HepG2 (cell line): ENCODE results near the gene AFG1L. TPM values are rescaled to one million over a fixed set of nuclear protein-coding genes. Genes with fewer than 3 reads are reported as not detected.

Source experiments
- FUBP1 ChIP-seq: sonication (generic); formaldehyde crosslinking; IDR thresholded peaks from 2 replicates; pipeline ENCODE4 v1.5.1; 2020; ENCODE audit warnings: missing genetic modification reagents, mild to moderate bottlenecking, borderline replicate concordance
- GPBP1L1 ChIP-seq: sonication (generic); formaldehyde crosslinking; IDR thresholded peaks from 2 replicates; pipeline ENCODE4 v1.5.0; 2020; ENCODE audit warnings: mild to moderate bottlenecking, missing genetic modification reagents
- GPN1 ChIP-seq: sonication (generic); formaldehyde crosslinking; IDR thresholded peaks from 2 replicates; pipeline ENCODE4 v1.5.1; 2020; ENCODE audit warnings: missing genetic modification reagents, borderline replicate concordance
- HES4 ChIP-seq: sonication (generic); formaldehyde crosslinking; IDR thresholded peaks from 2 replicates; pipeline ENCODE4 v1.9.0; 2021; ENCODE audit warnings: mild to moderate bottlenecking, missing genetic modification reagents, borderline replicate concordance
- NFE2 ChIP-seq: sonication (generic); formaldehyde crosslinking; IDR thresholded peaks from 2 replicates; pipeline ENCODE4 v1.4.0; 2020; ENCODE audit warnings: missing genetic modification reagents
- NFIC ChIP-seq: IDR thresholded peaks from 2 replicates; pipeline ENCODE4 v1.6.1; 2012; ENCODE audit warnings: mild to moderate bottlenecking, low read length, inconsistent platforms
- NR3C1 ChIP-seq: sonication (generic); formaldehyde crosslinking; IDR thresholded peaks from 2 replicates; pipeline ENCODE4 v1.4.0; 2020; ENCODE audit warnings: missing genetic modification reagents
- PBX3 ChIP-seq: sonication (generic); formaldehyde crosslinking; IDR thresholded peaks from 2 replicates; pipeline ENCODE4 v1.8.1; 2023; ENCODE audit warnings: missing genetic modification reagents, inconsistent platforms, borderline replicate concordance
- POLR2AphosphoS5 ChIP-seq: IDR thresholded peaks from 2 replicates; pipeline ENCODE4 v1.6.1; 2012; ENCODE audit warnings: low read depth, low read length
- SP1 ChIP-seq, 2 experiments: fragments of 450-650 bp in 1 of 2; sonication (generic) in 1 of 2; formaldehyde crosslinking in 1 of 2; IDR thresholded peaks; 2 replicates each; pipeline versions ENCODE4 v1.4.0 to v1.6.1; 2016 to 2020; ENCODE audit warnings: missing genetic modification reagents in 1 of 2
- TFE3 ChIP-seq: IDR thresholded peaks from 2 replicates; pipeline ENCODE4 v1.6.1; 2016
- ZBTB10 ChIP-seq: sonication (generic); formaldehyde crosslinking; IDR thresholded peaks from 2 replicates; pipeline ENCODE4 v1.4.0; 2020; ENCODE audit warnings: missing genetic modification reagents, borderline replicate concordance
- ZFP91 ChIP-seq: sonication (generic); formaldehyde crosslinking; IDR thresholded peaks from 2 replicates; pipeline ENCODE4 v1.9.0; 2022; ENCODE audit warnings: missing genetic modification reagents, mild to moderate bottlenecking, borderline replicate concordance
- ZNF468 ChIP-seq: sonication (generic); formaldehyde crosslinking; IDR thresholded peaks from 2 replicates; pipeline ENCODE4 v1.8.0; 2022; ENCODE audit warnings: mild to moderate bottlenecking, moderate library complexity, missing genetic modification reagents
- ZNF615 ChIP-seq: sonication (generic); formaldehyde crosslinking; IDR thresholded peaks from 2 replicates; pipeline ENCODE4 v1.5.0; 2020; ENCODE audit warnings: mild to moderate bottlenecking, missing genetic modification reagents, borderline replicate concordance
- ZNF703 ChIP-seq: sonication (generic); formaldehyde crosslinking; IDR thresholded peaks from 2 replicates; pipeline ENCODE4 v1.5.1; 2020; ENCODE audit warnings: missing genetic modification reagents, mild to moderate bottlenecking, moderate library complexity, borderline replicate concordance
- ZNF709 ChIP-seq: sonication (generic); formaldehyde crosslinking; IDR thresholded peaks from 2 replicates; pipeline ENCODE4 v1.5.0; 2020; ENCODE audit warnings: mild to moderate bottlenecking, missing genetic modification reagents
- ZSCAN31 ChIP-seq: sonication (generic); formaldehyde crosslinking; IDR thresholded peaks from 2 replicates; pipeline ENCODE4 v1.5.0; 2020; ENCODE audit warnings: low read depth, mild to moderate bottlenecking, missing genetic modification reagents
- ZSCAN9 ChIP-seq: IDR thresholded peaks from 2 replicates; pipeline ENCODE4 v1.6.1; 2016; ENCODE audit warnings: borderline replicate concordance
- polyA plus RNA-seq, 8 experiments: library from polyadenylated mRNA; depleted of rRNA in 3 of 8; stranded (reverse) in 7 of 8; unstranded in 1 of 8; fragments of >200 nt; fragmentation: Illumina TruSeq in 4 of 8; extraction: Trizol in 4 of 8; gene quantifications; 2 replicates each; pipeline versions ENCODE4 v1.2.1 to v1.2.3, GENCODE V29; 2011 to 2016; ENCODE audit warnings: low read depth in 4 of 8, missing spikeins in 1 of 8, mixed read lengths in 1 of 8; ENCODE audit not compliant: insufficient read depth in 1 of 8
- total RNA-seq, 5 experiments: library from RNA; depleted of rRNA; stranded (reverse); fragments of >200 nt; fragmentation: Illumina TruSeq; extraction: Trizol; gene quantifications; 2 replicates each; pipeline ENCODE4 v1.2.3, GENCODE V29; 2016; ENCODE audit warnings: low read depth in 1 of 5

Gene AFG1L
- total and polyA plus RNA-seq, 2 of the 13 experiments (the other 11 are each of a cell fraction or from before 2014, with no cell fraction given) = 3.1 to 14.0 TPM

- no peak for TF ChIP-seq NFE2 (CRISPR knock-in tag)
- TF ChIP-seq TFE3 (CRISPR knock-in tag) = no peak
- TF ChIP-seq ZFP91 (CRISPR knock-in tag) = peak; percentile 30; the same call in 1 of the 2 replicates
- TF ChIP-seq ZBTB10 = no peak
- 0 out of 2 replicates have a peak, but pooled peaks have one; percentile 64 for TF ChIP-seq ZNF709 (CRISPR knock-in tag)
- TF ChIP-seq ZNF615 (CRISPR knock-in tag) = no peak
- no peak for TF ChIP-seq ZNF468 (CRISPR knock-in tag)
- TF ChIP-seq FUBP1 (CRISPR knock-in tag) = no peak
- no peak for TF ChIP-seq GPBP1L1
- no peak; the same call in 1 of the 2 replicates for TF ChIP-seq PBX3 (CRISPR knock-in tag)
- no peak for TF ChIP-seq POLR2AphosphoS5
- TF ChIP-seq GPN1 (CRISPR knock-in tag) = no peak
- TF ChIP-seq ZSCAN9 (CRISPR knock-in tag) = no peak
- TF ChIP-seq NR3C1 (CRISPR knock-in tag) = no peak
- TF ChIP-seq HES4 (CRISPR knock-in tag) = no peak
- TF ChIP-seq NFIC = no peak
- TF ChIP-seq ZNF703 = 0 out of 2 replicates have a peak, but pooled peaks have one; percentile 39
- TF ChIP-seq SP1 (IDR thresholded peaks at IDR 0.05) = no peak
- no peak for TF ChIP-seq SP1 (CRISPR knock-in tag; IDR thresholded peaks at IDR 0.05)
- TF ChIP-seq ZSCAN31 (CRISPR knock-in tag) = no peak
Measured at GRCh38 chr6:108559884-108560462, 265.1 kb downstream of the AFG1L start (continued).
